ENCODE data around the gene UFC1. TPM values are rescaled to one million over a fixed set of nuclear protein-coding genes. Genes with fewer than 3 reads are reported as not detected.

Gene UFC1
- polyA plus RNA-seq, 1 donor, result 98.9 TPM

- DNase-seq (ENCODE audit: low read depth), result no peak
Observed at GRCh38 chr1:161192476-161193465, 39.0 kb downstream of the UFC1 start.

- DNase-seq (ENCODE audit: low read depth), result no peak
Observed at GRCh38 chr1:161193561-161194235, 39.9 kb downstream of the UFC1 start.

GRCh38 chr1:161195171-161195570, 41.4 kb downstream of the UFC1 start:
- DNase-seq (ENCODE audit: low read depth), result no peak

GRCh38 chr1:161196111-161196510, 42.3 kb downstream of the UFC1 start:
- DNase-seq (ENCODE audit: low read depth), result no peak

GRCh38 chr1:161196521-161197451, 43.0 kb downstream of the UFC1 start:
- peak; percentile 81 for DNase-seq (ENCODE audit: low read depth)

GRCh38 chr1:161197560-161198193, 43.9 kb downstream of the UFC1 start:
- no peak for DNase-seq (ENCODE audit: low read depth)

- no peak for DNase-seq (ENCODE audit: low read depth)
Observed at GRCh38 chr1:161198194-161198896, 44.6 kb downstream of the UFC1 start.

GRCh38 chr1:161198897-161199431, 45.2 kb downstream of the UFC1 start, which contains the start of gene ADAMTS4:
ADAMTS4 (minus strand) TSS chr1:161199054; CDS start chr1:161198627, 427 bp downstream.
- DNase-seq (ENCODE audit: low read depth), result peak; percentile 84

- no peak for DNase-seq (ENCODE audit: low read depth)
Observed at GRCh38 chr1:161199506-161200139, 45.8 kb downstream of the UFC1 start.

- DNase-seq (ENCODE audit: low read depth), result no peak
Observed at GRCh38 chr1:161200421-161200991, 46.7 kb downstream of the UFC1 start.

- no peak for DNase-seq (ENCODE audit: low read depth)
Observed at GRCh38 chr1:161200992-161201835, 47.4 kb downstream of the UFC1 start.

- peak; percentile 99 for DNase-seq (ENCODE audit: low read depth)
Observed at GRCh38 chr1:161201836-161202712, 48.3 kb downstream of the UFC1 start, which contains the start of gene NDUFS2. NDUFS2 (plus strand) TSS chr1:161202367; CDS start chr1:161202386, 19 bp downstream.

- DNase-seq (ENCODE audit: low read depth), result no peak
Observed at GRCh38 chr1:161206411-161207140, 52.8 kb downstream of the UFC1 start.

GRCh38 chr1:161207173-161207572, 53.4 kb downstream of the UFC1 start:
- no peak for DNase-seq (ENCODE audit: low read depth)

All from forelimb muscle (tissue), 1 donor.